GM23338 (cell line): ENCODE results near the gene DNAJC9.

Experiments
- CTCF ChIP-seq, 2 experiments: fragments of 200-600 bp in 1 of 2; sonication (generic) in 1 of 2; conservative IDR thresholded peaks; 2 replicates each; pipeline versions ENCODE4 v1.5.1 to v1.6.1; 2016 to 2017; ENCODE audit warnings: antibody characterized with exemption in 2 of 2, low read depth in 2 of 2, mild to moderate bottlenecking in 2 of 2, moderate library complexity in 1 of 2
- EZH2 ChIP-seq: fragments of 200-600 bp; sonication (generic); IDR thresholded peaks from one replicate; pipeline ENCODE4 v1.8.0; 2017; ENCODE audit warnings: antibody characterized with exemption, mild to moderate bottlenecking, low read depth; ENCODE audit not compliant: unreplicated experiment
- REST ChIP-seq: IDR thresholded peaks from one replicate; pipeline ENCODE4 v1.6.1; 2018; ENCODE audit warnings: antibody characterized with exemption; ENCODE audit not compliant: unreplicated experiment

GRCh38 chr10:73226663-73227062 lies 20.4 kb downstream of the DNAJC9 start:
- TF ChIP-seq EZH2 (no peak), REST (no peak), CTCF (conservative IDR thresholded peaks at IDR 0.05; ENCODE audit: low read depth in 2 of 2) (no peak)
